ENCODE results near the gene BLOC1S3. TPM values are rescaled to one million over a fixed set of nuclear protein-coding genes. Genes with fewer than 3 reads are reported as not detected.

Gene BLOC1S3
- total RNA-seq, 1 donor from 2014 or later: 3.5 TPM

GRCh38 chr19:45152504-45153338 is 25.9 kb upstream of the BLOC1S3 start:
- Histone ChIP-seq H3K27me3 (ENCODE audit: low read depth) (peaks cover 32% of the 10 kb centered on the region), H3K4me1 (peaks cover 29% of the 10 kb centered on the region), H3K9me3 (replicated peaks) (no peaks in the 10 kb centered on the region), H3K27ac (replicated peaks) (peak overlapping the region; percentile 61), H3K36me3 (no peaks in the 10 kb centered on the region), H3K4me3 (peak overlapping the region; percentile 62)
- TF ChIP-seq CTCF (IDR thresholded peaks at IDR 0.05; ENCODE audit: borderline replicate concordance): no peak
- intact Hi-C loops (cut with micrococcal nuclease): no loop called here
- DNase-seq: peak; percentile 49

- Histone ChIP-seq H3K27ac (replicated peaks) (peak overlapping the region; percentile 61), H3K9me3 (replicated peaks) (no peaks in the 10 kb centered on the region), H3K4me1 (peaks cover 29% of the 10 kb centered on the region), H3K4me3 (peak overlapping the region; percentile 62), H3K27me3 (ENCODE audit: low read depth) (peaks cover 40% of the 10 kb centered on the region), H3K36me3 (no peaks in the 10 kb centered on the region)
- intact Hi-C loops (cut with micrococcal nuclease): no loop called here
- no peak for TF ChIP-seq CTCF (IDR thresholded peaks at IDR 0.05; ENCODE audit: borderline replicate concordance)
- DNase-seq: peak; percentile 46
Measured at GRCh38 chr19:45153339-45154063, 25.1 kb upstream of the BLOC1S3 start.

- TF ChIP-seq CTCF (IDR thresholded peaks at IDR 0.05; ENCODE audit: borderline replicate concordance): no peak
- no peak for DNase-seq
- Histone ChIP-seq H3K27me3 (ENCODE audit: low read depth) (peaks cover 47% of the 10 kb centered on the region), H3K36me3 (no peaks in the 10 kb centered on the region), H3K4me3 (peak overlapping the region; percentile 62), H3K4me1 (peaks cover 29% of the 10 kb centered on the region), H3K27ac (replicated peaks) (peak overlapping the region; percentile 61), H3K9me3 (replicated peaks) (no peaks in the 10 kb centered on the region)
- intact Hi-C loops (cut with micrococcal nuclease): no loop called here
Measured at GRCh38 chr19:45154064-45154827, 24.3 kb upstream of the BLOC1S3 start.

GRCh38 chr19:45156011-45156630 is 22.5 kb upstream of the BLOC1S3 start:
- Histone ChIP-seq H3K36me3 (no peaks in the 10 kb centered on the region), H3K9me3 (replicated peaks) (no peaks in the 10 kb centered on the region), H3K4me1 (peaks cover 29% of the 10 kb centered on the region), H3K27me3 (ENCODE audit: low read depth) (peaks cover 58% of the 10 kb centered on the region), H3K4me3 (no peak overlapping the region), H3K27ac (replicated peaks) (no peak overlapping the region)
- intact Hi-C loops (cut with micrococcal nuclease): no loop called here
- TF ChIP-seq CTCF (IDR thresholded peaks at IDR 0.05; ENCODE audit: borderline replicate concordance): no peak
- DNase-seq: no peak

GRCh38 chr19:45156751-45157150 is 21.8 kb upstream of the BLOC1S3 start:
- DNase-seq: no peak
- no peaks in the 10 kb centered on the region for H3K9me3 ChIP-seq (replicated peaks)
- no peaks in the 10 kb centered on the region for H3K36me3 ChIP-seq
- H3K4me1 ChIP-seq: peaks cover 28% of the 10 kb centered on the region
- no peak overlapping the region for H3K4me3 ChIP-seq
- no peak for TF ChIP-seq CTCF (IDR thresholded peaks at IDR 0.05; ENCODE audit: borderline replicate concordance)
- intact Hi-C loops (cut with micrococcal nuclease): no loop called here
- no peak overlapping the region for H3K27ac ChIP-seq (replicated peaks)
- peaks cover 58% of the 10 kb centered on the region for H3K27me3 ChIP-seq (ENCODE audit: low read depth)
